A549 (cell line): ENCODE measurements around the gene NKAIN2.

Experiments
- CBX8 ChIP-seq: fragments of 200-600 bp; sonication (generic); IDR thresholded peaks from 2 replicates; pipeline ENCODE4 v1.6.1; 2016
- CHD2 ChIP-seq: fragments of 150-350 bp; IDR thresholded peaks from 2 replicates; pipeline ENCODE4 v1.6.1; 2014; ENCODE audit warnings: low read length; ENCODE audit not compliant: partially characterized antibody
- CTCF ChIP-seq: fragments of >200 bp; sonication (Bioruptor Twin); formaldehyde crosslinking; IDR thresholded peaks from 3 replicates; pipeline ENCODE4 v1.5.1; 2016
- MAX ChIP-seq: IDR thresholded peaks from 2 replicates; pipeline ENCODE4 v1.6.1; 2012
- RAD21 ChIP-seq, 2 experiments: fragments of >200 bp in 1 of 2; sonication (Bioruptor Twin) in 1 of 2; formaldehyde crosslinking in 1 of 2; IDR thresholded peaks in 1 of 2; conservative IDR thresholded peaks in 1 of 2; 2 replicates in 1 of 2; 3 replicates in 1 of 2; pipeline ENCODE4 v1.6.1; 2012 to 2018; ENCODE audit warnings: inconsistent platforms in 1 of 2
- RNF2 ChIP-seq: fragments of 200-600 bp; sonication (generic); IDR thresholded peaks from 2 replicates; pipeline ENCODE4 v1.6.1; 2016; ENCODE audit warnings: low read depth, mild to moderate bottlenecking, antibody characterized with exemption, moderate library complexity, borderline replicate concordance
- SMC3 ChIP-seq: fragments of >200 bp; sonication (Bioruptor Twin); formaldehyde crosslinking; IDR thresholded peaks from 3 replicates; pipeline ENCODE4 v1.6.1; 2018; ENCODE audit warnings: inconsistent platforms
- USF2 ChIP-seq: fragments of 450-650 bp; IDR thresholded peaks from 2 replicates; pipeline ENCODE4 v1.6.1; 2014; ENCODE audit warnings: antibody characterized with exemption

GRCh38 chr6:123956492-123957139 lies 153.0 kb downstream of the NKAIN2 start:
- TF ChIP-seq SMC3 (no peak), RNF2 (no peak), CTCF (no peak), MAX (no peak), RAD21 (conservative IDR thresholded peaks at IDR 0.05 in 1 of 2, IDR thresholded peaks at IDR 0.05 in 1 of 2) (no peak), USF2 (no peak), CBX8 (no peak), CHD2 (no peak)
